Ishikawa (cell line): ENCODE results near the gene CST2.
A peak's percentile ranks its signal among the peaks of the same experiment; 100 is the strongest.

Experiments used
- CEBPB ChIP-seq: IDR thresholded peaks from 2 replicates; pipeline ENCODE4 v1.6.1; 2012
- CREB1 ChIP-seq: IDR thresholded peaks from 2 replicates; pipeline ENCODE4 v1.6.1; 2012; ENCODE audit warnings: low read depth
- EGR1 ChIP-seq: IDR thresholded peaks from 2 replicates; pipeline ENCODE4 v1.6.1; 2012
- EP300 ChIP-seq: IDR thresholded peaks from 2 replicates; pipeline ENCODE4 v1.6.1; 2012; ENCODE audit warnings: borderline replicate concordance
- FOXM1 ChIP-seq: IDR thresholded peaks from 2 replicates; pipeline ENCODE4 v1.6.1; 2012; ENCODE audit warnings: low read depth, borderline replicate concordance
- NFIC ChIP-seq: IDR thresholded peaks from 2 replicates; pipeline ENCODE4 v1.6.1; 2012
- RAD21 ChIP-seq: IDR thresholded peaks from 2 replicates; pipeline ENCODE4 v1.6.1; 2012; ENCODE audit warnings: low read depth
- TAF1 ChIP-seq: IDR thresholded peaks from 2 replicates; pipeline ENCODE4 v1.6.1; 2012; ENCODE audit warnings: low read depth, mild to moderate bottlenecking
- TCF12 ChIP-seq: IDR thresholded peaks from 2 replicates; pipeline ENCODE4 v1.6.1; 2012; ENCODE audit warnings: low read depth
- TEAD4 ChIP-seq: IDR thresholded peaks from 2 replicates; pipeline ENCODE4 v1.6.1; 2012
- USF1 ChIP-seq: IDR thresholded peaks from 2 replicates; pipeline ENCODE4 v1.6.1; 2012
- YY1 ChIP-seq: IDR thresholded peaks from 2 replicates; pipeline ENCODE4 v1.6.1; 2012; ENCODE audit warnings: low read depth
- ZBTB7A ChIP-seq: IDR thresholded peaks from 2 replicates; pipeline ENCODE4 v1.6.1; 2012; ENCODE audit warnings: low read depth
- TF ChIP-seq, protein P1 (sequence below): IDR thresholded peaks from 2 replicates; pipeline ENCODE4 v1.6.1; 2012
- TF ChIP-seq, protein P2 (sequence below): IDR thresholded peaks from 2 replicates; pipeline ENCODE4 v1.6.1; 2012; ENCODE audit warnings: low read depth, mild to moderate bottlenecking

CST2 gene

DNA sequence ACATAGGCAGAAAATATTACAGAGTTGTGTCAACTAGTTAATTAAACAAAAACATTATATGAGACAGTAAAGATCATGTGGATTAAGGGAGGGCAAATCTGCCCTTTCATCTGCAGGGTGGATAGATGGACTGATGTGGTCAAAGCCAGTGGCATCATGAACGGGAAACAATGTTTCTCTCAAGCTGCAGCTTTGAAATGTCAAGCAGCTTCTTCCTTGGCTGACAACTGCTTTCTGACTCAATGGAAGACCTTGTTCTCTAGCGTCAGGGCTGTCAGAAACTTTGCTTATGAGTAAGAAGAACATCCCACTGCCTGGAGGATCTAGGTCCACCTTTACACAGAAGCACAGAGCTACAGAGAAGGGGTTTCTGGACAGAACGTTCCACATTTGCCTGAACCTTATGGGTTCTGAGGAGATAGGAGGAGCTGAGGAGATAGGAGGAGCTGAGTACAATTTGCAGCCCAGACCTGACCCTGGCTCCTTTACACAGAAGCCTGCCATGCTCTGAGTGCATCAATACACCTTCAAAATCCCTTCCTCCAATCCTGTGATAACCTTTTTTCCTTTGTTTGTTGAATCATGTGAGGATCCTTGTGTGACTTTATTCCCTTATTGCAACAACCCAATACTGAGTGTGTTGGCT lies 47.0 kb upstream of the CST2 start:
- no peak for TF ChIP-seq ZBTB7A
- no peak for TF ChIP-seq EGR1
- no peak for TF ChIP-seq USF1
- no peak for TF ChIP-seq TEAD4
- TF ChIP-seq YY1: no peak
- no peak for TF ChIP-seq FOXM1
- no peak for TF ChIP-seq EP300
- no peak for TF ChIP-seq CEBPB

- no peak for TF ChIP-seq CEBPB
- peak; percentile 38; the same call in 1 of the 2 replicates for TF ChIP-seq USF1
- TF ChIP-seq YY1: no peak
- no peak for TF ChIP-seq CREB1
These were observed 45.5 kb upstream of the CST2 start for GRCh38 chr20:23872065-23872464.

DNA sequence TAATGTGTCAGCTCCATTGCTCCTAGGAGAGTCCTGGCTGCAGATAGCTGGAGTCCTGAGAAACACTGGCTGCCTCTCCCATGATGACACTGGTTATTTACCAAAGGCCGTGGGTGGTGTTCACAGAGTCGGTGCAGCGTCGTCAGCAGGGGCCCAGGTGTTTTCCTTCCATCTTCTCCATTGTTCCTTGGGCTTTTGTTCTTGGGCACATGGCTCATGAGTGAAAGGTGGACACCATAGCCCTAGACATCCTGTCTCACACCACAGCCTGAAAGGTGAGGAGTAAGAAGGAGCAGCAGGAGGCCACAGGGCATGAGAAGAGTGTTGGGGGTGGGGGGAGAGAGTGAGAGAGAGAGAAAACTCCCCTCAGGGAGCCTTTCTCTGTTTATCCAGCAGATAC lies 43.9 kb upstream of the CST2 start:
- TF ChIP-seq, protein P1, sequence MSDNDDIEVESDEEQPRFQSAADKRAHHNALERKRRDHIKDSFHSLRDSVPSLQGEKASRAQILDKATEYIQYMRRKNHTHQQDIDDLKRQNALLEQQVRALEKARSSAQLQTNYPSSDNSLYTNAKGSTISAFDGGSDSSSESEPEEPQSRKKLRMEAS: no peak
- TF ChIP-seq NFIC (no peak), RAD21 (no peak), TEAD4 (no peak), EGR1 (no peak), CEBPB (no peak), FOXM1 (no peak), ZBTB7A (no peak), YY1 (no peak), TCF12 (no peak), TAF1 (no peak), USF1 (no peak), EP300 (no peak), CREB1 (no peak)
- TF ChIP-seq, protein P2, sequence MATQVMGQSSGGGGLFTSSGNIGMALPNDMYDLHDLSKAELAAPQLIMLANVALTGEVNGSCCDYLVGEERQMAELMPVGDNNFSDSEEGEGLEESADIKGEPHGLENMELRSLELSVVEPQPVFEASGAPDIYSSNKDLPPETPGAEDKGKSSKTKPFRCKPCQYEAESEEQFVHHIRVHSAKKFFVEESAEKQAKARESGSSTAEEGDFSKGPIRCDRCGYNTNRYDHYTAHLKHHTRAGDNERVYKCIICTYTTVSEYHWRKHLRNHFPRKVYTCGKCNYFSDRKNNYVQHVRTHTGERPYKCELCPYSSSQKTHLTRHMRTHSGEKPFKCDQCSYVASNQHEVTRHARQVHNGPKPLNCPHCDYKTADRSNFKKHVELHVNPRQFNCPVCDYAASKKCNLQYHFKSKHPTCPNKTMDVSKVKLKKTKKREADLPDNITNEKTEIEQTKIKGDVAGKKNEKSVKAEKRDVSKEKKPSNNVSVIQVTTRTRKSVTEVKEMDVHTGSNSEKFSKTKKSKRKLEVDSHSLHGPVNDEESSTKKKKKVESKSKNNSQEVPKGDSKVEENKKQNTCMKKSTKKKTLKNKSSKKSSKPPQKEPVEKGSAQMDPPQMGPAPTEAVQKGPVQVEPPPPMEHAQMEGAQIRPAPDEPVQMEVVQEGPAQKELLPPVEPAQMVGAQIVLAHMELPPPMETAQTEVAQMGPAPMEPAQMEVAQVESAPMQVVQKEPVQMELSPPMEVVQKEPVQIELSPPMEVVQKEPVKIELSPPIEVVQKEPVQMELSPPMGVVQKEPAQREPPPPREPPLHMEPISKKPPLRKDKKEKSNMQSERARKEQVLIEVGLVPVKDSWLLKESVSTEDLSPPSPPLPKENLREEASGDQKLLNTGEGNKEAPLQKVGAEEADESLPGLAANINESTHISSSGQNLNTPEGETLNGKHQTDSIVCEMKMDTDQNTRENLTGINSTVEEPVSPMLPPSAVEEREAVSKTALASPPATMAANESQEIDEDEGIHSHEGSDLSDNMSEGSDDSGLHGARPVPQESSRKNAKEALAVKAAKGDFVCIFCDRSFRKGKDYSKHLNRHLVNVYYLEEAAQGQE: no peak

DNA sequence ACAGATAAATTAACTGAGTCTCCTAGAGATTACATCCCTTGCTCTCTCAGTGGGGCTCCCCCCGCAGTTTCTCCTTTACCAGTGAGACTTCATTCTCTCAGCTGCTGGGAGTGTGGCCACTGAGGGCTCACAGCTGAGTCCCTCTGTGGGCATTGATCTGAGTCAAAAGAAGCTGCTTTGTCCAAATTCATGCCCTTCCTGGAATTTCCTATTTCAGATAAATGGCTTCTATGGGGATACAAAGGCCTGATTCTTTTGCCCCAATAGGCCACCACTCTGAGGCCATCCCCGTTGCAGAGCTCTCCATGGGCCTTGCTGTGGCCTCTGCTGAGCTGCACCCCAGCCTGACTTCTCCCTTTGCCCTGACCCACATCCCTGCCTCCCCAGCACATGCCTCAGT lies 43.0 kb upstream of the CST2 start:
- TF ChIP-seq TAF1: no peak
- TF ChIP-seq CEBPB: no peak
- no peak for TF ChIP-seq FOXM1

DNA sequence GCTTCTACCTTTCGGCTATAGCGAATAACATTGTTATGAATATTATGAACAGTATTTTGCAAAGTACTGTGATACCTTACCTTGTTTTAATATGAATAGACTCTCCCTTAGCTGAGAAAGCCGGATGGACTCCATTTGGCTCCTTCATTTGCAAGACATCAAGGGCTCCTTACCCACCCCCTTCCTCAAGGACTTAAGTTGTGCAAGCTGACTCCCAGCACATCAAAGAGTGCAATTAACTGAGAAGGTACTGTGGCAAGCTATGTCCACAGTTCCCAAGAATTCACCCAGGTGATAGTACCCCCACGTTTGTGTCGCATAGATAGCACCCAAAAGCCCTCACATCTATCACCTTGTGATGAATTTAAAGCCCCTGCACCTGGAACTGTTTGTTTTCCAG lies 41.8 kb upstream of the CST2 start:
- TF ChIP-seq NFIC (no peak), YY1 (no peak), TEAD4 (no peak), USF1 (no peak), TAF1 (no peak), RAD21 (no peak), TCF12 (no peak)
- TF ChIP-seq, protein P2: no peak

- TF ChIP-seq NFIC (no peak), USF1 (no peak), EGR1 (no peak), FOXM1 (no peak), TEAD4 (no peak), YY1 (no peak), ZBTB7A (no peak), TAF1 (no peak), CREB1 (no peak), CEBPB (no peak), RAD21 (no peak), EP300 (no peak), TCF12 (no peak)
- TF ChIP-seq, protein P1: no peak
- TF ChIP-seq, protein P2: no peak
These were observed 40.7 kb upstream of the CST2 start for GRCh38 chr20:23867152-23867776.
